Neural crest cell (in vitro differentiated cells): Measurements from ENCODE around the gene CDR2. TPM values are rescaled to one million over a fixed set of nuclear protein-coding genes. Genes with fewer than 3 reads are reported as not detected.

Source experiments
- DNase-seq: peaks from one replicate; pipeline ENCODE4 v3.0.0; 2021; ENCODE audit warnings: low read depth, mixed read lengths, low spot score
- H3K27ac Mint-ChIP-seq: one replicate; pipeline ENCODE4 v1.8.0; 2021; ENCODE audit warnings: mild to moderate bottlenecking, mixed read lengths; ENCODE audit not compliant: unreplicated experiment
- H3K27me3 Mint-ChIP-seq: 2 replicates; pipeline ENCODE4 v1.8.0; 2021; ENCODE audit warnings: low read depth, mild to moderate bottlenecking, mixed read lengths
- H3K36me3 Mint-ChIP-seq: 2 replicates; pipeline ENCODE4 v1.8.0; 2021; ENCODE audit warnings: low read depth, mild to moderate bottlenecking, mixed read lengths
- H3K4me1 Mint-ChIP-seq: 2 replicates; pipeline ENCODE4 v1.8.0; 2021; ENCODE audit warnings: mixed read lengths
- H3K4me3 Mint-ChIP-seq: one replicate; pipeline ENCODE4 v1.8.0; 2021; ENCODE audit warnings: mild to moderate bottlenecking, mixed read lengths
- H3K9me3 Mint-ChIP-seq: 2 replicates; pipeline ENCODE4 v1.8.0; 2021; ENCODE audit warnings: mixed read lengths
- total RNA-seq: library from RNA; stranded (reverse); gene quantifications from 2 replicates; pipeline ENCODE4 v1.2.1, GENCODE V29; 2021
- TF ChIP-seq, protein P1 (sequence below): fragments of 200-600 bp; sonication (generic); conservative IDR thresholded peaks from 2 replicates; pipeline ENCODE4 v1.5.0; 2021; ENCODE audit warnings: antibody characterized with exemption, mild to moderate bottlenecking

The CDR2 gene
- total RNA-seq, 1 donor from 2014 or later = 16.1 TPM

- Mint-ChIP-seq H3K27me3 (no peaks in the 10 kb centered on the region), H3K9me3 (peaks cover under 1% of the 10 kb centered on the region), H3K4me1 (no peaks in the 10 kb centered on the region), H3K4me3 (no peak overlapping the region), H3K36me3 (peaks cover 11% of the 10 kb centered on the region), H3K27ac (no peak overlapping the region)
- TF ChIP-seq, protein P1, sequence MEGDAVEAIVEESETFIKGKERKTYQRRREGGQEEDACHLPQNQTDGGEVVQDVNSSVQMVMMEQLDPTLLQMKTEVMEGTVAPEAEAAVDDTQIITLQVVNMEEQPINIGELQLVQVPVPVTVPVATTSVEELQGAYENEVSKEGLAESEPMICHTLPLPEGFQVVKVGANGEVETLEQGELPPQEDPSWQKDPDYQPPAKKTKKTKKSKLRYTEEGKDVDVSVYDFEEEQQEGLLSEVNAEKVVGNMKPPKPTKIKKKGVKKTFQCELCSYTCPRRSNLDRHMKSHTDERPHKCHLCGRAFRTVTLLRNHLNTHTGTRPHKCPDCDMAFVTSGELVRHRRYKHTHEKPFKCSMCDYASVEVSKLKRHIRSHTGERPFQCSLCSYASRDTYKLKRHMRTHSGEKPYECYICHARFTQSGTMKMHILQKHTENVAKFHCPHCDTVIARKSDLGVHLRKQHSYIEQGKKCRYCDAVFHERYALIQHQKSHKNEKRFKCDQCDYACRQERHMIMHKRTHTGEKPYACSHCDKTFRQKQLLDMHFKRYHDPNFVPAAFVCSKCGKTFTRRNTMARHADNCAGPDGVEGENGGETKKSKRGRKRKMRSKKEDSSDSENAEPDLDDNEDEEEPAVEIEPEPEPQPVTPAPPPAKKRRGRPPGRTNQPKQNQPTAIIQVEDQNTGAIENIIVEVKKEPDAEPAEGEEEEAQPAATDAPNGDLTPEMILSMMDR = no peak
- DNase-seq = no peak
Observed at GRCh38 chr16:22360963-22361659, 13.3 kb downstream of the CDR2 start.

GRCh38 chr16:22359679-22360078 is 14.7 kb downstream of the CDR2 start:
- TF ChIP-seq, protein P1 = no peak
- Mint-ChIP-seq H3K36me3 (peaks cover 13% of the 10 kb centered on the region), H3K9me3 (peaks cover 3% of the 10 kb centered on the region), H3K27ac (no peak overlapping the region), H3K27me3 (no peaks in the 10 kb centered on the region), H3K4me1 (no peaks in the 10 kb centered on the region), H3K4me3 (no peak overlapping the region)
- DNase-seq = no peak

DNA sequence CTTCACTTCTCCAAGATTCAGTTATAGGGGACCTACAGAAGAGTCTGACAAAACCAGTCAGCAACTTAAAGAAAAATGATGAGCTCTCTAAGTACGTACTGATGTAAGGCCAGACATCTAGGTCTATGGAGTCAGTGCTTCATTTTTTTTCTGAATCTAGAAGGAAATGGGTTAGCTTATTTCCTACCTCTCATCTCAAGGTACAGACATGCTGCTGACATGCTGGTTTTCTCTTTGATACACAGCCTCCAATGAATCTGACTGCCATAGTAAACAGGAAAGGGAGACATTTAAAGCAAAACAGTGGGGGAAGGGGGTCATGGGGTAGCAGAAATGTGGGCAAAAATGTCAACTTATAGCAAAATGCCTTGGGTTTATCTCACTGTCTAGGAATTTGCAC is 16.4 kb downstream of the CDR2 start:
- no peak overlapping the region for H3K4me3 Mint-ChIP-seq

DNA sequence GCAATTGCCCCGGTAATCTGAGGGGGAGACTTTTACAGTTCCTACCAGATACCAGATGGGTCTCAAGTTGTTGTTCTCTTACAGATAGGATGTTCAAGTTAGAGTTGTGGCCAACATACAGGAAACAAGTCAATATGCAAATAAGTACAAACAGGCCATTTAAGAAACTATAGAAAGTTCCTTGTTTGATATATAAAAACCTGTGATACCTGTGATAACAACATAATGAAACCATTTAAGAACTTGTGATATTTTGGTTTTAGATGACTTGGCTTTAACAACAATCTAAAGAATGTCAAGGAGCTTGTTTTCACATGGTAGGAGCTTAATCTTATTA is 16.8 kb downstream of the CDR2 start:
- Mint-ChIP-seq H3K4me3 (no peak overlapping the region), H3K27ac (no peak overlapping the region), H3K9me3 (peaks cover 3% of the 10 kb centered on the region), H3K4me1 (peaks cover 9% of the 10 kb centered on the region), H3K27me3 (no peaks in the 10 kb centered on the region), H3K36me3 (peaks cover 7% of the 10 kb centered on the region)
- TF ChIP-seq, protein P1 = no peak
- no peak for DNase-seq

More for the DNA sequence above, 16.4 kb downstream of the CDR2 start:
- peaks cover 3% of the 10 kb centered on the region for H3K9me3 Mint-ChIP-seq
- peaks cover 11% of the 10 kb centered on the region for H3K36me3 Mint-ChIP-seq
- no peak overlapping the region for H3K27ac Mint-ChIP-seq
- TF ChIP-seq, protein P1 = no peak
- DNase-seq = no peak
- H3K27me3 Mint-ChIP-seq = no peaks in the 10 kb centered on the region
- H3K4me1 Mint-ChIP-seq = peaks cover 9% of the 10 kb centered on the region

GRCh38 chr16:22356930-22357634 is 17.3 kb downstream of the CDR2 start:
- peaks cover 3% of the 10 kb centered on the region for H3K9me3 Mint-ChIP-seq
- no peak overlapping the region for H3K4me3 Mint-ChIP-seq
- no peak for DNase-seq
- peaks cover 3% of the 10 kb centered on the region for H3K36me3 Mint-ChIP-seq
- TF ChIP-seq, protein P1 = no peak
- H3K4me1 Mint-ChIP-seq = peaks cover 9% of the 10 kb centered on the region
- H3K27me3 Mint-ChIP-seq = no peaks in the 10 kb centered on the region
- H3K27ac Mint-ChIP-seq = no peak overlapping the region
